ENCODE data around the gene OR2L5. TPM values are rescaled to one million over a fixed set of nuclear protein-coding genes. Genes with fewer than 3 reads are reported as not detected.

The OR2L5 gene, protein sequence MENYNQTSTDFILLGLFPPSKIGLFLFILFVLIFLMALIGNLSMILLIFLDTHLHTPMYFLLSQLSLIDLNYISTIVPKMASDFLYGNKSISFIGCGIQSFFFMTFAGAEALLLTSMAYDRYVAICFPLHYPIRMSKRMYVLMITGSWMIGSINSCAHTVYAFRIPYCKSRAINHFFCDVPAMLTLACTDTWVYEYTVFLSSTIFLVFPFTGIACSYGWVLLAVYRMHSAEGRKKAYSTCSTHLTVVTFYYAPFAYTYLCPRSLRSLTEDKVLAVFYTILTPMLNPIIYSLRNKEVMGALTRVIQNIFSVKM
- polyA plus RNA-seq, result not detected
- long read RNA-seq, donor 1, result 0 reads
- long read RNA-seq, donor 2, result 0 reads
- long read RNA-seq, donor 3, result 0 reads
- long read RNA-seq, donor 4, result 0 reads
- long read RNA-seq, donor 5, result 0 reads
- long read RNA-seq, donor 6, result 0 reads
- long read RNA-seq, donor 7, result 0 reads
- long read RNA-seq, donor 8, result 0 reads
- long read RNA-seq, donor 9, result 0 reads
- long read RNA-seq, donor 10, result 0 reads
- long read RNA-seq, donor 11, result 0 reads

- WGBS (ENCODE audit: insufficient coverage, low lambda C conversion rate), result 100% methylated on average over 1 of the region's 2 CpGs
- H3K36me3 ChIP-seq (ENCODE audit: control insufficient read depth, insufficient read depth, low read length), result no peaks in the 10 kb centered on the region
- H3K9me3 ChIP-seq (ENCODE audit: control insufficient read depth, low read depth, low read length), result no peaks in the 10 kb centered on the region
- H3K4me1 ChIP-seq (ENCODE audit: control insufficient read depth, insufficient read depth, low read length), result no peaks in the 10 kb centered on the region
- DNase-seq, result no peak
- H3K27me3 ChIP-seq (ENCODE audit: control insufficient read depth, insufficient read depth, low read length), result no peaks in the 10 kb centered on the region
- no peak within 1 kb of the TSS for H3K27ac ChIP-seq (ENCODE audit: low read length)
- no peak within 1 kb of the TSS for H3K4me3 ChIP-seq (ENCODE audit: low read length)
Observed at GRCh38 chr1:248013229-248013710, at the start of gene OR2L5. Gene OR2L5, plus strand, starts transcription at chr1:248013660. Its CDS starts 8,288 bp downstream, at chr1:248021948.

DNA sequence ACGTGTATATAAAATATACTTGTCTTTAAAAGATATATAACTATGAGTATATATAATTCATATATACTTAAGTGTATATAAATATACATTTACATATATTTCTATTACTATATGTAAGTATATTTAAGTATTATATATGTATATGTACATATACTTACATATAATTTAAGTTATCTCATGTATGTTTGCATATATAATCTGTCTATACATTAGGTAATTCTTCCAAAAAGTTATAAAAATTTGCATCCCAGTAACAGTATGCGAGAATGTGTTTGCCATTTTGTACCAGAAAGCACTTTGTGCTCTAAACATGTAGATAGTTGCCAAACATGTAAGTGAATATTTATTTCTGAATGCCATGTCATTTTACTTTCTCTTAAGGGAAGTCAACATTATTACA lies 48.5 kb upstream of the OR2L5 start, which contains the start of gene OR2AK2:
Gene OR2AK2 (plus strand): TSS at position 301 of the 400 bp plus-strand sequence. CDS start 144 bp downstream, outside the sequence.
- Histone ChIP-seq H3K4me3 (ENCODE audit: low read length) (no peak within 1 kb of the TSS), H3K4me1 (ENCODE audit: control insufficient read depth, insufficient read depth, low read length) (no peaks in the 10 kb centered on the region), H3K36me3 (ENCODE audit: control insufficient read depth, insufficient read depth, low read length) (no peaks in the 10 kb centered on the region), H3K27ac (ENCODE audit: low read length) (no peak within 1 kb of the TSS), H3K27me3 (ENCODE audit: control insufficient read depth, insufficient read depth, low read length) (no peaks in the 10 kb centered on the region), H3K9me3 (ENCODE audit: control insufficient read depth, low read depth, low read length) (peaks cover 6% of the 10 kb centered on the region)
- no peak for DNase-seq
- WGBS (ENCODE audit: insufficient coverage, low lambda C conversion rate), result 92% methylated on average over 2 of the region's 2 CpGs

DNA sequence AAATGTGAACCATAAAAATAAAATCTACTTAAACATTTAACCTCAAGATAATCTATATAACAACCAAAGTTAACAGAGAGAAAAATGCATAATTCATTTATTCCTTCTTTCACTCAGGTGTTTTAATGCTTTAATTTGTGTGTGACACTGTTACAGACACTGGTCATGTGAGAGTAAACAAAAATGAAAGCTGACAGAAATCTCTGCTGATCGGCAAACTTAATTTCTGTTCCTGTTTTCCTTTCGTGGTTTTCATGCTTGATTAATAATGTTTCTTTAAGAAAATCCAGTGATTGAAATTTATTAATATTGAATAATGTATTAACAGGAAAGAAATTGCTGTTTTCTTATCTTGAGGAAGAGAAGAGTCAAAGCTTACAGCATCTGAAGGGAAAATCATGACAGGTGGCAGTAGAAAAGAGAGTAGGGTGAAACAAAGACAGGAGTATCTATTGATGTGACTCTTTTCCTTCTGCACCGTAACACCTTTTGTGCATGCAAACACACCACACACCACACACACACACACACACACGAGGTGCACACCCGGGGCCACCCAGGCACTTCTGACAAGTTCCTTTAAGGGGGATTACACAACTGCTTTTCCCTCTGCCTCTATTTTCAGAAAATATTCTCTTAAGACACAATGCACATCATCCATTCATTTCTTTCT lies 46.8 kb upstream of the OR2L5 start:
- Histone ChIP-seq H3K36me3 (ENCODE audit: control insufficient read depth, insufficient read depth, low read length) (no peaks in the 10 kb centered on the region), H3K27ac (ENCODE audit: low read length) (no peak overlapping the region), H3K9me3 (ENCODE audit: control insufficient read depth, low read depth, low read length) (peaks cover 6% of the 10 kb centered on the region), H3K27me3 (ENCODE audit: control insufficient read depth, insufficient read depth, low read length) (no peaks in the 10 kb centered on the region), H3K4me3 (ENCODE audit: low read length) (no peak overlapping the region), H3K4me1 (ENCODE audit: control insufficient read depth, insufficient read depth, low read length) (no peaks in the 10 kb centered on the region)
- 78% methylated on average over 2 of the region's 5 CpGs for WGBS (ENCODE audit: insufficient coverage, low lambda C conversion rate)
- DNase-seq, result no peak

- no peaks in the 10 kb centered on the region for H3K36me3 ChIP-seq (ENCODE audit: control insufficient read depth, insufficient read depth, low read length)
- 88% methylated on average over 1 of the region's 2 CpGs for WGBS (ENCODE audit: insufficient coverage, low lambda C conversion rate)
- H3K4me3 ChIP-seq (ENCODE audit: low read length), result no peak overlapping the region
- H3K4me1 ChIP-seq (ENCODE audit: control insufficient read depth, insufficient read depth, low read length), result no peaks in the 10 kb centered on the region
- H3K27me3 ChIP-seq (ENCODE audit: control insufficient read depth, insufficient read depth, low read length), result no peaks in the 10 kb centered on the region
- no peak overlapping the region for H3K27ac ChIP-seq (ENCODE audit: low read length)
- peaks cover 8% of the 10 kb centered on the region for H3K9me3 ChIP-seq (ENCODE audit: control insufficient read depth, low read depth, low read length)
- DNase-seq, result no peak
Observed at GRCh38 chr1:247992986-247993385, 20.5 kb upstream of the OR2L5 start.

GRCh38 chr1:247998811-247999210 lies 14.6 kb upstream of the OR2L5 start:
- no peak overlapping the region for H3K4me3 ChIP-seq (ENCODE audit: low read length)
- no peaks in the 10 kb centered on the region for H3K36me3 ChIP-seq (ENCODE audit: control insufficient read depth, insufficient read depth, low read length)
- peaks cover 4% of the 10 kb centered on the region for H3K9me3 ChIP-seq (ENCODE audit: control insufficient read depth, low read depth, low read length)
- H3K27ac ChIP-seq (ENCODE audit: low read length), result no peak overlapping the region
- H3K27me3 ChIP-seq (ENCODE audit: control insufficient read depth, insufficient read depth, low read length), result no peaks in the 10 kb centered on the region
- 40% methylated on average over 1 of the region's 2 CpGs for WGBS (ENCODE audit: insufficient coverage, low lambda C conversion rate)
- H3K4me1 ChIP-seq (ENCODE audit: control insufficient read depth, insufficient read depth, low read length), result no peaks in the 10 kb centered on the region
- DNase-seq, result no peak

DNA sequence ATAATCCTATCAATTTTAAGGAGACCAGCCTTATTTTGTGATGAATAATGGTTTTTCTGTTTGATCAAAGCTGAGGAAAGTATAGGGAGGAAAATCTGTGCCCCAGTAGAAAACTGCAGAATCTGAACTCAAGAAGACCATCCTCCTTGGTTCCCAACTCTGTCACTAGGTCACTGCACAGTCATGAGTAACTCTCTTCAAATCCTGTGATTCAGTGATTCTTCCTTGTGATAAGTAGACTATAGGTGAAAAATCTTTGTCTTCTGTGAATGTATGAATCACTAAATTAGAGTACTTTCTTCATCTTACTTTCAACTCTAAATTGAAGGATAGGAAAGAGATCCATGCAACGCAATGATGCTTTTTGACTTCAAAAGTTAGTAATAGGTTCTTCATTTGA lies 13.3 kb upstream of the OR2L5 start:
- H3K4me1 ChIP-seq (ENCODE audit: control insufficient read depth, insufficient read depth, low read length), result no peaks in the 10 kb centered on the region
- H3K27ac ChIP-seq (ENCODE audit: low read length), result no peak overlapping the region
- 100% methylated on average over 1 of the region's 1 CpG for WGBS (ENCODE audit: insufficient coverage, low lambda C conversion rate)
- no peaks in the 10 kb centered on the region for H3K36me3 ChIP-seq (ENCODE audit: control insufficient read depth, insufficient read depth, low read length)
- no peaks in the 10 kb centered on the region for H3K9me3 ChIP-seq (ENCODE audit: control insufficient read depth, low read depth, low read length)
- H3K27me3 ChIP-seq (ENCODE audit: control insufficient read depth, insufficient read depth, low read length), result no peaks in the 10 kb centered on the region
- no peak overlapping the region for H3K4me3 ChIP-seq (ENCODE audit: low read length)
- DNase-seq, result no peak

DNA sequence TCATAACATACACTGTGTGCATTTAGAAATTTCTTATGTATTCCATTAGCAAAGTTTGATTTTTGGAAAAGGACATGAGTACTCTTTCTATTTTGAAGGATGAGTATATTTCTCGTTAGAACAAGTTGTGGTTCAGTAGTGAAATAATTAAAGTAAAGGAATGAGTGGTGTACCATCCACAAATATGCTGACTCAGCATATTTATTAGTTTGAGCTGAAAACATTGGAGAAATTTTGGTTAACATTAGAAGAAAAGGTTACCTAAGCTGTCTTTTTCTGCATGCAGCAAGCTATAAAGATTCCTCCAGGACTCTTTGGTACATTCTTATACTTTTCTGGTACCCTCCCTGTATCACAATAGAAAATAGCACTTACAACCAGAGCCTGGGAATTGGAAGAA lies 5.7 kb upstream of the OR2L5 start:
- no peak overlapping the region for H3K27ac ChIP-seq (ENCODE audit: low read length)
- 80% methylated on average over 1 of the region's 1 CpG for WGBS (ENCODE audit: insufficient coverage, low lambda C conversion rate)

GRCh38 chr1:248009681-248010080 lies 3.8 kb upstream of the OR2L5 start:
- Histone ChIP-seq H3K27me3 (ENCODE audit: control insufficient read depth, insufficient read depth, low read length) (no peaks in the 10 kb centered on the region), H3K27ac (ENCODE audit: low read length) (no peak overlapping the region), H3K4me1 (ENCODE audit: control insufficient read depth, insufficient read depth, low read length) (no peaks in the 10 kb centered on the region), H3K36me3 (ENCODE audit: control insufficient read depth, insufficient read depth, low read length) (no peaks in the 10 kb centered on the region), H3K9me3 (ENCODE audit: control insufficient read depth, low read depth, low read length) (no peaks in the 10 kb centered on the region), H3K4me3 (ENCODE audit: low read length) (no peak overlapping the region)
- WGBS (ENCODE audit: insufficient coverage, low lambda C conversion rate), result no CpG with 5 or more reads among the region's 3 CpGs
- DNase-seq, result no peak

More for the DNA sequence above, 5.7 kb upstream of the OR2L5 start:
- H3K9me3 ChIP-seq (ENCODE audit: control insufficient read depth, low read depth, low read length), result no peaks in the 10 kb centered on the region
- no peaks in the 10 kb centered on the region for H3K36me3 ChIP-seq (ENCODE audit: control insufficient read depth, insufficient read depth, low read length)
- no peaks in the 10 kb centered on the region for H3K27me3 ChIP-seq (ENCODE audit: control insufficient read depth, insufficient read depth, low read length)
- H3K4me1 ChIP-seq (ENCODE audit: control insufficient read depth, insufficient read depth, low read length), result no peaks in the 10 kb centered on the region
- DNase-seq, result no peak
- no peak overlapping the region for H3K4me3 ChIP-seq (ENCODE audit: low read length)

- Histone ChIP-seq H3K9me3 (ENCODE audit: control insufficient read depth, low read depth, low read length) (peaks cover 3% of the 10 kb centered on the region), H3K36me3 (ENCODE audit: control insufficient read depth, insufficient read depth, low read length) (no peaks in the 10 kb centered on the region), H3K4me1 (ENCODE audit: control insufficient read depth, insufficient read depth, low read length) (no peaks in the 10 kb centered on the region), H3K4me3 (ENCODE audit: low read length) (no peak overlapping the region), H3K27ac (ENCODE audit: low read length) (no peak overlapping the region), H3K27me3 (ENCODE audit: control insufficient read depth, insufficient read depth, low read length) (no peaks in the 10 kb centered on the region)
- no peak for DNase-seq
- WGBS (ENCODE audit: insufficient coverage, low lambda C conversion rate), result no CpG with 5 or more reads among the region's 1 CpG
Observed at GRCh38 chr1:248015803-248016202, 2.3 kb downstream of the OR2L5 start.

- no peaks in the 10 kb centered on the region for H3K36me3 ChIP-seq (ENCODE audit: control insufficient read depth, insufficient read depth, low read length)
- no peak within 1 kb of the TSS for H3K4me3 ChIP-seq (ENCODE audit: low read length)
- 38% methylated on average over 1 of the region's 2 CpGs for WGBS (ENCODE audit: insufficient coverage, low lambda C conversion rate)
- no peak for DNase-seq
- H3K27me3 ChIP-seq (ENCODE audit: control insufficient read depth, insufficient read depth, low read length), result no peaks in the 10 kb centered on the region
- H3K9me3 ChIP-seq (ENCODE audit: control insufficient read depth, low read depth, low read length), result peaks cover 3% of the 10 kb centered on the region
- H3K4me1 ChIP-seq (ENCODE audit: control insufficient read depth, insufficient read depth, low read length), result no peaks in the 10 kb centered on the region
- H3K27ac ChIP-seq (ENCODE audit: low read length), result no peak within 1 kb of the TSS
Observed at GRCh38 chr1:248029770-248030169, 16.3 kb downstream of the OR2L5 start, which contains the start of gene OR2L2. Gene OR2L2, plus strand, starts transcription at chr1:248030070. Its CDS starts 8,198 bp downstream, at chr1:248038268.
